Raji (cell line): ENCODE measurements around the gene F10.

Experiments used
- POLR2A ChIP-seq: IDR thresholded peaks from 2 replicates; pipeline ENCODE4 v1.6.1; 2011; ENCODE audit warnings: low read depth, low read length, control low read depth; ENCODE audit not compliant: insufficient read depth

F10 gene

GRCh38 chr13:113158946-113159345 is 36.3 kb downstream of the F10 start:
- TF ChIP-seq POLR2A = no peak

- TF ChIP-seq POLR2A = no peak
These were observed 37.1 kb downstream of the F10 start for GRCh38 chr13:113159701-113160100.

- no peak for TF ChIP-seq POLR2A
These were observed 38.4 kb downstream of the F10 start for GRCh38 chr13:113160983-113161382.

GRCh38 chr13:113161433-113161832 is 38.8 kb downstream of the F10 start:
- no peak for TF ChIP-seq POLR2A

- TF ChIP-seq POLR2A = no peak
These were observed 40.4 kb downstream of the F10 start for GRCh38 chr13:113162783-113163685.

- TF ChIP-seq POLR2A = no peak
These were observed 41.9 kb downstream of the F10 start for GRCh38 chr13:113164492-113164891.

- no peak for TF ChIP-seq POLR2A
These were observed 43.7 kb downstream of the F10 start for GRCh38 chr13:113166266-113166665.

GRCh38 chr13:113166681-113167080 is 44.1 kb downstream of the F10 start:
- TF ChIP-seq POLR2A = no peak

GRCh38 chr13:113167155-113167554 is 44.6 kb downstream of the F10 start:
- no peak for TF ChIP-seq POLR2A

GRCh38 chr13:113167575-113167974 is 45.0 kb downstream of the F10 start:
- no peak for TF ChIP-seq POLR2A

- TF ChIP-seq POLR2A = no peak
These were observed 45.6 kb downstream of the F10 start for GRCh38 chr13:113168211-113168610.

GRCh38 chr13:113169277-113170272 is 47.0 kb downstream of the F10 start:
- no peak for TF ChIP-seq POLR2A

GRCh38 chr13:113170511-113170910 is 47.9 kb downstream of the F10 start:
- no peak for TF ChIP-seq POLR2A

GRCh38 chr13:113171250-113172125 is 48.9 kb downstream of the F10 start:
- no peak for TF ChIP-seq POLR2A
